SK-N-SH (cell line): Measurements from ENCODE around the gene IRX5. TPM values are rescaled to one million over a fixed set of nuclear protein-coding genes. Genes with fewer than 3 reads are reported as not detected.

Experiments
- CTCF ChIA-PET: fragments of 300-600, 350-600 bp; formaldehyde crosslinking; extraction: SDS; loops from one replicate; lab custom pipeline; 2021; lab: Yijun Ruan, JAX
- POLR2A ChIA-PET: fragments of 350-600 bp; sonication (Branson Sonifier 250); formaldehyde crosslinking; extraction: SDS; loops from one replicate; lab custom pipeline; 2020; ENCODE audit warnings: antibody characterized with exemption, inconsistent platforms; lab: Yijun Ruan, JAX
- DNase-seq: peaks from one replicate; pipeline ENCODE4 v3.0.0; 2012
- H2AFZ ChIP-seq: fragments of 200-600 bp; sonication (generic); 2 replicates; pipeline ENCODE4 v1.8.1; 2016; ENCODE audit warnings: antibody characterized with exemption, mild to moderate bottlenecking, low read depth
- H3F3A ChIP-seq: fragments of 200-600 bp; sonication (generic); replicated peaks from 2 replicates; pipeline ENCODE3; 2016; ENCODE audit warnings: antibody characterized with exemption, mild to moderate bottlenecking; ENCODE audit not compliant: insufficient read depth
- H3K27ac ChIP-seq, 2 experiments: fragments of 200-500 bp in 1 of 2; fragments of 200-600 bp in 1 of 2; sonication (Bioruptor generic) in 1 of 2; sonication (generic), shearing (Covaris generic) in 1 of 2; 2 replicates each; pipeline versions ENCODE4 v1.5.1 to v1.6.1; 2014 to 2016; ENCODE audit warnings: low read depth in 2 of 2, inconsistent platforms in 1 of 2, low read length in 1 of 2, mild to moderate bottlenecking in 1 of 2, mixed read lengths in 1 of 2
- H3K27me3 ChIP-seq: fragments of 200-600 bp; sonication (generic), shearing (Covaris generic); 2 replicates; pipeline ENCODE4 v1.6.1; 2016; ENCODE audit warnings: mixed run types; ENCODE audit not compliant: insufficient read depth
- H3K36me3 ChIP-seq, 2 experiments: fragments of 200-500 bp in 1 of 2; fragments of 200-600 bp in 1 of 2; sonication (Bioruptor generic) in 1 of 2; sonication (generic) in 1 of 2; replicated peaks in 1 of 2; 2 replicates each; pipeline versions ENCODE3 to v1.5.1; 2014 to 2016; ENCODE audit warnings: low read length in 1 of 2, mild to moderate bottlenecking in 1 of 2; ENCODE audit not compliant: insufficient read depth in 2 of 2, control insufficient read depth in 1 of 2
- H3K4me1 ChIP-seq, 2 experiments: fragments of 200-500 bp in 1 of 2; fragments of 200-600 bp in 1 of 2; sonication (Bioruptor generic) in 1 of 2; sonication (generic), shearing (Covaris generic) in 1 of 2; 2 replicates each; pipeline versions ENCODE4 v1.5.1 to v1.6.1; 2014 to 2016; ENCODE audit warnings: low read depth in 1 of 2, low read length in 1 of 2, mixed run types in 1 of 2; ENCODE audit not compliant: insufficient read depth in 2 of 2, control insufficient read depth in 1 of 2
- H3K4me2 ChIP-seq: fragments of 200-600 bp; sonication (generic), shearing (Covaris generic); 2 replicates; pipeline ENCODE4 v1.6.1; 2017; ENCODE audit warnings: mixed run types
- H3K4me3 ChIP-seq, 2 experiments: fragments of 200-500 bp in 1 of 2; fragments of 200-600 bp in 1 of 2; sonication (Bioruptor generic) in 1 of 2; sonication (generic), shearing (Covaris generic) in 1 of 2; 2 replicates each; pipeline versions ENCODE4 v1.5.1 to v1.8.1; 2014 to 2016; ENCODE audit warnings: low read depth in 2 of 2, inconsistent platforms in 1 of 2, low read length in 1 of 2, mild to moderate bottlenecking in 1 of 2, mixed read lengths in 1 of 2, moderate library complexity in 1 of 2
- H3K79me2 ChIP-seq: fragments of 200-600 bp; sonication (generic); 2 replicates; pipeline ENCODE4 v1.8.1; 2017; ENCODE audit warnings: mild to moderate bottlenecking; ENCODE audit not compliant: insufficient read depth
- H3K9ac ChIP-seq: fragments of 200-600 bp; sonication (generic); 2 replicates; pipeline ENCODE4 v1.6.1; 2017; ENCODE audit warnings: mixed run types
- H3K9me2 ChIP-seq: fragments of 200-600 bp; sonication (generic); 2 replicates; pipeline ENCODE4 v1.6.1; 2017; ENCODE audit warnings: mixed run types
- H3K9me3 ChIP-seq: fragments of 200-600 bp; sonication (generic); 2 replicates; pipeline ENCODE4 v1.6.1; 2017; ENCODE audit warnings: mixed run types, mild to moderate bottlenecking, moderate library complexity
- H4K20me1 ChIP-seq: fragments of 200-600 bp; sonication (generic); 2 replicates; pipeline ENCODE4 v1.6.1; 2017; ENCODE audit warnings: mild to moderate bottlenecking, mixed run types; ENCODE audit not compliant: insufficient read depth
- FOSL2 ChIP-seq: IDR thresholded peaks from 2 replicates; pipeline ENCODE4 v1.4.0; 2012; ENCODE audit warnings: low read depth, mild to moderate bottlenecking, moderate library complexity, borderline replicate concordance
- FOXJ3 ChIP-seq: sonication (generic); formaldehyde crosslinking; IDR thresholded peaks from 2 replicates; pipeline ENCODE4 v1.5.1; 2020; ENCODE audit warnings: mild to moderate bottlenecking, missing genetic modification reagents
- FOXM1 ChIP-seq: IDR thresholded peaks from 2 replicates; pipeline ENCODE4 v1.4.0; 2012; ENCODE audit warnings: low read depth, mild to moderate bottlenecking
- GABPA ChIP-seq: IDR thresholded peaks from 2 replicates; pipeline ENCODE4 v1.4.0; 2012; ENCODE audit warnings: low read depth, mild to moderate bottlenecking
- IRF3 ChIP-seq: fragments of 150-350 bp; IDR thresholded peaks from 2 replicates; pipeline ENCODE4 v1.6.1; 2016; ENCODE audit warnings: mild to moderate bottlenecking, low read depth, low read length
- MEF2A ChIP-seq: IDR thresholded peaks from 2 replicates; pipeline ENCODE4 v1.4.0; 2012; ENCODE audit warnings: low read depth, borderline replicate concordance
- MXI1 ChIP-seq: IDR thresholded peaks from 2 replicates; pipeline ENCODE4 v1.6.1; 2012; ENCODE audit warnings: mild to moderate bottlenecking, low read depth, low read length, improper control_type of control experiment
- NRF1 ChIP-seq: IDR thresholded peaks from 2 replicates; pipeline ENCODE4 v1.6.1; 2012; ENCODE audit warnings: low read depth, mild to moderate bottlenecking, low read length
- POLR2AphosphoS5 ChIP-seq: IDR thresholded peaks from 2 replicates; pipeline ENCODE4 v1.6.1; 2012; ENCODE audit warnings: low read depth, low read length
- REST ChIP-seq: IDR thresholded peaks from 2 replicates; pipeline ENCODE4 v1.6.1; 2012; ENCODE audit warnings: mild to moderate bottlenecking, low read depth, low read length, moderate library complexity
- RXRA ChIP-seq: IDR thresholded peaks from 2 replicates; pipeline ENCODE4 v1.4.0; 2012; ENCODE audit warnings: low read depth, mild to moderate bottlenecking, borderline replicate concordance
- SIN3A ChIP-seq: IDR thresholded peaks from 2 replicates; pipeline ENCODE4 v1.6.1; 2012; ENCODE audit warnings: low read depth, mild to moderate bottlenecking, low read length, moderate library complexity, borderline replicate concordance
- TCF12 ChIP-seq: IDR thresholded peaks from 2 replicates; pipeline ENCODE4 v1.4.0; 2012
- TEAD4 ChIP-seq: IDR thresholded peaks from 2 replicates; pipeline ENCODE4 v1.4.0; 2012; ENCODE audit warnings: mild to moderate bottlenecking, borderline replicate concordance; ENCODE audit not compliant: insufficient read depth
- USF1 ChIP-seq: IDR thresholded peaks from 2 replicates; pipeline ENCODE4 v1.4.0; 2012; ENCODE audit warnings: low read depth, borderline replicate concordance
- YY1 ChIP-seq: IDR thresholded peaks from 2 replicates; pipeline ENCODE4 v1.4.0; 2012; ENCODE audit warnings: low read depth, mild to moderate bottlenecking
- WGBS: methylation state at CpG from one replicate; pipeline ENCODE4 v1.1.6; 2017; ENCODE audit warnings: low lambda C conversion rate; 5-methylcytosine and 5-hydroxymethylcytosine counted together
- polyA plus RNA-seq, 3 experiments: library from polyadenylated mRNA; depleted of rRNA; stranded (reverse); fragments of >200 nt; gene quantifications; 2 replicates each; pipeline ENCODE4 v1.2.3, GENCODE V29; 2012

Gene IRX5
- polyA plus RNA-seq, 1 of the 3 experiments (the other 2 are of a cell fraction) = 1.4 TPM

- TF ChIP-seq USF1 (no peak), REST (no peak), YY1 (no peak), FOXJ3 (no peak)
Observed at GRCh38 chr16:54923055-54923473, 7.6 kb upstream of the IRX5 start (continued).

- Histone ChIP-seq H2AFZ (no peak overlapping the region), H3K9me2 (no peaks in the 10 kb centered on the region), H4K20me1 (peaks cover 32% of the 10 kb centered on the region), H3K9ac (no peak overlapping the region), H3K27me3 (no peaks in the 10 kb centered on the region), H3K4me3 (no peak overlapping the region), H3F3A (peaks cover 30% of the 10 kb centered on the region), H3K9me3 (no peaks in the 10 kb centered on the region), H3K79me2 (peaks cover 47% of the 10 kb centered on the region), H3K27ac (no peak overlapping the region), H3K4me2 (no peak overlapping the region), H3K4me1 (peaks cover 22 to 26% of the 10 kb centered on the region in 2 experiments; a peak in 3 of 4 replicates), H3K36me3 (peaks cover 7 to 16% of the 10 kb centered on the region in 2 experiments)
- DNase-seq = no peak
- 91% methylated on average over 2 of the region's 2 CpGs for WGBS
- POLR2A ChIA-PET = no interaction called here
- no peak for TF ChIP-seq TCF12
- TF ChIP-seq POLR2AphosphoS5 = no peak
- no peak for TF ChIP-seq MEF2A
- no peak for TF ChIP-seq FOXM1
- TF ChIP-seq MXI1 = no peak
- no peak for TF ChIP-seq TEAD4
- TF ChIP-seq FOXJ3 = no peak
- TF ChIP-seq REST = no peak
- no peak for TF ChIP-seq RXRA
- TF ChIP-seq IRF3 = no peak
- no peak for TF ChIP-seq FOSL2
- no peak for TF ChIP-seq GABPA
- no peak for TF ChIP-seq NRF1
- no peak for TF ChIP-seq SIN3A
- CTCF ChIA-PET = interaction anchor here (0.8 to 1.4 kb wide), 4 partner anchors 9 to 1032 kb away, joined by 3 to 4 read pairs (median 3); no protein-coding TSS in a partner anchor
Observed at GRCh38 chr16:54923988-54924387, 6.7 kb upstream of the IRX5 start.
